Measurements from ENCODE around the gene RGS9. TPM values are rescaled to one million over a fixed set of nuclear protein-coding genes. Genes with fewer than 3 reads are reported as not detected.

Gene RGS9
- total and polyA plus RNA-seq, 2 donors (not counting 1 experiment from before 2014, with no cell fraction given): 1.6 to 1.7 TPM

- no peak overlapping the region for H3K9ac ChIP-seq (ENCODE audit: insufficient read depth, low read length)
- no peaks in the 10 kb centered on the region for H4K20me1 ChIP-seq (ENCODE audit: control insufficient read depth, extremely low read depth, insufficient read depth, low read length)
- H3K4me2 ChIP-seq (ENCODE audit: extremely low read depth, insufficient read depth, low read length): no peak overlapping the region
- no peak overlapping the region for H3K4me3 ChIP-seq (replicated peaks in 1 of 4; ENCODE audit: control extremely low read depth in 1 of 4, insufficient read depth in 1 of 4, low read depth in 3 of 4, low read length in 4 of 4)
- DNase-seq (ENCODE audit: low read depth in 2 of 2): no peak
- no peaks in the 10 kb centered on the region for H3K4me1 ChIP-seq (ENCODE audit: control insufficient read depth, extremely low read depth, insufficient read depth, low read length)
- TF ChIP-seq CTCF (conservative IDR thresholded peaks at IDR 0.05 in 1 of 2, IDR thresholded peaks at IDR 0.05 in 1 of 2; ENCODE audit: low read depth in 1 of 2, low read length in 2 of 2): no peak
- TF ChIP-seq EZH2 (IDR thresholded peaks at IDR 0.05; ENCODE audit: low read length, missing control alignments): no peak
- no peak overlapping the region for H2AFZ ChIP-seq (ENCODE audit: low read length)
- no peaks in the 10 kb centered on the region for H3K27me3 ChIP-seq (ENCODE audit: control insufficient read depth, insufficient read depth, low read length)
- H3K27ac ChIP-seq (ENCODE audit: insufficient read depth, low read length): no peak overlapping the region
- no peaks in the 10 kb centered on the region for H3K9me3 ChIP-seq (ENCODE audit: control insufficient read depth, insufficient read depth, low read depth, low read length)
- no peaks in the 10 kb centered on the region for H3K36me3 ChIP-seq (ENCODE audit: control insufficient read depth, insufficient read depth, low read length)
- H3K79me2 ChIP-seq (ENCODE audit: control insufficient read depth, insufficient read depth, low read length): no peaks in the 10 kb centered on the region
Measured at GRCh38 chr17:65201331-65201730, 64.2 kb downstream of the RGS9 start.

GRCh38 chr17:65202844-65203571 is 65.8 kb downstream of the RGS9 start:
- Histone ChIP-seq H3K27ac (ENCODE audit: insufficient read depth, low read length) (no peak overlapping the region), H3K4me3 (replicated peaks in 1 of 4; ENCODE audit: control extremely low read depth in 1 of 4, insufficient read depth in 1 of 4, low read depth in 3 of 4, low read length in 4 of 4) (no peak overlapping the region), H4K20me1 (ENCODE audit: control insufficient read depth, extremely low read depth, insufficient read depth, low read length) (no peaks in the 10 kb centered on the region), H3K27me3 (ENCODE audit: control insufficient read depth, insufficient read depth, low read length) (peaks cover 2% of the 10 kb centered on the region), H3K79me2 (ENCODE audit: control insufficient read depth, insufficient read depth, low read length) (no peaks in the 10 kb centered on the region), H2AFZ (ENCODE audit: low read length) (no peak overlapping the region), H3K4me2 (ENCODE audit: extremely low read depth, insufficient read depth, low read length) (no peak overlapping the region), H3K36me3 (ENCODE audit: control insufficient read depth, insufficient read depth, low read length) (no peaks in the 10 kb centered on the region), H3K9me3 (ENCODE audit: control insufficient read depth, insufficient read depth, low read depth, low read length) (no peaks in the 10 kb centered on the region), H3K9ac (ENCODE audit: insufficient read depth, low read length) (no peak overlapping the region), H3K4me1 (ENCODE audit: control insufficient read depth, extremely low read depth, insufficient read depth, low read length) (no peaks in the 10 kb centered on the region)
- DNase-seq (ENCODE audit: low read depth in 2 of 2): no peak
- TF ChIP-seq EZH2 (IDR thresholded peaks at IDR 0.05; ENCODE audit: low read length, missing control alignments) (no peak), CTCF (conservative IDR thresholded peaks at IDR 0.05 in 1 of 2, IDR thresholded peaks at IDR 0.05 in 1 of 2; ENCODE audit: low read depth in 1 of 2, low read length in 2 of 2) (no peak)

GRCh38 chr17:65204001-65204400 is 66.8 kb downstream of the RGS9 start:
- Histone ChIP-seq H3K4me3 (replicated peaks in 1 of 4; ENCODE audit: control extremely low read depth in 1 of 4, insufficient read depth in 1 of 4, low read depth in 3 of 4, low read length in 4 of 4) (no peak overlapping the region), H4K20me1 (ENCODE audit: control insufficient read depth, extremely low read depth, insufficient read depth, low read length) (no peaks in the 10 kb centered on the region)

More at GRCh38 chr17:65204001-65204400, 66.8 kb downstream of the RGS9 start:
- H3K9me3 ChIP-seq (ENCODE audit: control insufficient read depth, insufficient read depth, low read depth, low read length): no peaks in the 10 kb centered on the region
- H3K4me2 ChIP-seq (ENCODE audit: extremely low read depth, insufficient read depth, low read length): no peak overlapping the region
- DNase-seq (ENCODE audit: low read depth in 2 of 2): no peak
- TF ChIP-seq CTCF (conservative IDR thresholded peaks at IDR 0.05 in 1 of 2, IDR thresholded peaks at IDR 0.05 in 1 of 2; ENCODE audit: low read depth in 1 of 2, low read length in 2 of 2) (no peak), EZH2 (IDR thresholded peaks at IDR 0.05; ENCODE audit: low read length, missing control alignments) (no peak)
- no peaks in the 10 kb centered on the region for H3K79me2 ChIP-seq (ENCODE audit: control insufficient read depth, insufficient read depth, low read length)
- H2AFZ ChIP-seq (ENCODE audit: low read length): no peak overlapping the region
- no peaks in the 10 kb centered on the region for H3K36me3 ChIP-seq (ENCODE audit: control insufficient read depth, insufficient read depth, low read length)
- peaks cover 2% of the 10 kb centered on the region for H3K27me3 ChIP-seq (ENCODE audit: control insufficient read depth, insufficient read depth, low read length)
- H3K27ac ChIP-seq (ENCODE audit: insufficient read depth, low read length): no peak overlapping the region
- no peak overlapping the region for H3K9ac ChIP-seq (ENCODE audit: insufficient read depth, low read length)
- H3K4me1 ChIP-seq (ENCODE audit: control insufficient read depth, extremely low read depth, insufficient read depth, low read length): no peaks in the 10 kb centered on the region

Measured in fibroblast of lung (primary cell).